GM19438 (cell line): Measurements from ENCODE around the gene RAB37.

Experiments used
- ATAC-seq: cut with Tn5 transposase; IDR thresholded peaks from one replicate; pipeline ENCODE4 v1.9.1; 2021; ENCODE audit warnings: low read depth; ENCODE audit not compliant: unreplicated experiment

RAB37 gene

GRCh38 chr17:74776044-74776962, 39.2 kb downstream of the RAB37 start, which contains the start of gene NAT9:
Gene NAT9 (minus strand): TSS chr17:74776345. CDS start chr17:74775698, 647 bp downstream.
- no peak for ATAC-seq

GRCh38 chr17:74776990-74777389, 39.9 kb downstream of the RAB37 start:
- ATAC-seq, result no peak

- no peak for ATAC-seq
Measured at GRCh38 chr17:74777901-74778515, 41.0 kb downstream of the RAB37 start.

GRCh38 chr17:74778960-74779359, 41.9 kb downstream of the RAB37 start:
- no peak for ATAC-seq

GRCh38 chr17:74779501-74779900, 42.4 kb downstream of the RAB37 start:
- no peak for ATAC-seq

- ATAC-seq, result peak; percentile 62
Measured at GRCh38 chr17:74779948-74780400, 42.9 kb downstream of the RAB37 start.

- no peak for ATAC-seq
Measured at GRCh38 chr17:74780443-74781238, 43.6 kb downstream of the RAB37 start.

GRCh38 chr17:74782571-74782970, 45.5 kb downstream of the RAB37 start:
- no peak for ATAC-seq

- no peak for ATAC-seq
Measured at GRCh38 chr17:74784125-74784810, 47.2 kb downstream of the RAB37 start.

GRCh38 chr17:74785096-74785980, 48.3 kb downstream of the RAB37 start:
- no peak for ATAC-seq

GRCh38 chr17:74785981-74786360, 48.9 kb downstream of the RAB37 start:
- no peak for ATAC-seq

- no peak for ATAC-seq
Measured at GRCh38 chr17:74786431-74787055, 49.5 kb downstream of the RAB37 start.

GRCh38 chr17:74790161-74791058, 53.4 kb downstream of the RAB37 start:
- ATAC-seq, result no peak

- no peak for ATAC-seq
Measured at GRCh38 chr17:74792586-74793105, 55.6 kb downstream of the RAB37 start.

GRCh38 chr17:74795327-74796020, 58.4 kb downstream of the RAB37 start:
- no peak for ATAC-seq

GRCh38 chr17:74796211-74796610, 59.2 kb downstream of the RAB37 start:
- ATAC-seq, result no peak

GRCh38 chr17:74796866-74797265, 59.8 kb downstream of the RAB37 start:
- no peak for ATAC-seq
